Mucosa of stomach (tissue), 1 donor: ENCODE measurements around the gene NALCN.

ENCODE experiments used
- H3K27me3 ChIP-seq: one replicate; pipeline ENCODE4 v1.7.0; 2013; ENCODE audit warnings: mild to moderate bottlenecking, low read length; ENCODE audit not compliant: control insufficient read depth, insufficient read depth
- H3K36me3 ChIP-seq: one replicate; pipeline ENCODE4 v1.7.0; 2013; ENCODE audit warnings: low read length; ENCODE audit not compliant: control insufficient read depth, insufficient read depth
- H3K4me1 ChIP-seq: one replicate; pipeline ENCODE4 v1.7.0; 2013; ENCODE audit warnings: mild to moderate bottlenecking, low read length; ENCODE audit not compliant: control insufficient read depth, insufficient read depth
- H3K4me3 ChIP-seq: one replicate; pipeline ENCODE4 v1.7.0; 2013; ENCODE audit warnings: low read length
- H3K9ac ChIP-seq: one replicate; pipeline ENCODE4 v1.7.0; 2013; ENCODE audit warnings: mild to moderate bottlenecking, low read length, moderate library complexity
- H3K9me3 ChIP-seq: one replicate; pipeline ENCODE4 v1.7.0; 2013; ENCODE audit warnings: mild to moderate bottlenecking, low read length, moderate library complexity; ENCODE audit not compliant: control insufficient read depth
- donor health status: Pancreatic carcinoma.

The NALCN gene

DNA sequence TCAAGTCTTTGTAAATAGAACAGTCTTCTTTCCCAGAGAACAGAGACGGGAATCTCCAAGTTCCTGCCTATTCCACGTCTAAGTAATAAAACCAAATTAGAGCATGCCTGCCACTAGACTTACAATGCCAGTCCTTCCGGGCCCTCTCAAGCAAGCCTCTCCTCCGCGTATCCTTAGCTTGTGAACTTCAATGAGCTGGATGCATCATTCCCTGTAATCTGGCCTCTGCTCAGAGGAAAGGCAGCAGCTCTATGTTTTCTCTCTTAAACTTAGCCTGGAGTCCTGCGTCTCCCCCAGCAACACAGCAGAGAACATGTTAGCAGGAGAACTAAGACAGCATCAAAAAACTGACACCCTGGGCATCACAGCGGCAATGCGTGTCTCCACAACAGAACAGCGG, 8.2 kb downstream of the NALCN start:
- Histone ChIP-seq H3K36me3 (no peaks in the 10 kb centered on the region), H3K9me3 (no peaks in the 10 kb centered on the region), H3K4me3 (no peak overlapping the region), H3K9ac (no peak overlapping the region), H3K4me1 (no peaks in the 10 kb centered on the region), H3K27me3 (no peaks in the 10 kb centered on the region)

GRCh38 chr13:101406791-101407190, 9.5 kb downstream of the NALCN start:
- Histone ChIP-seq H3K9ac (no peak overlapping the region), H3K27me3 (no peaks in the 10 kb centered on the region), H3K4me1 (no peaks in the 10 kb centered on the region), H3K9me3 (no peaks in the 10 kb centered on the region), H3K4me3 (no peak overlapping the region), H3K36me3 (no peaks in the 10 kb centered on the region)

DNA sequence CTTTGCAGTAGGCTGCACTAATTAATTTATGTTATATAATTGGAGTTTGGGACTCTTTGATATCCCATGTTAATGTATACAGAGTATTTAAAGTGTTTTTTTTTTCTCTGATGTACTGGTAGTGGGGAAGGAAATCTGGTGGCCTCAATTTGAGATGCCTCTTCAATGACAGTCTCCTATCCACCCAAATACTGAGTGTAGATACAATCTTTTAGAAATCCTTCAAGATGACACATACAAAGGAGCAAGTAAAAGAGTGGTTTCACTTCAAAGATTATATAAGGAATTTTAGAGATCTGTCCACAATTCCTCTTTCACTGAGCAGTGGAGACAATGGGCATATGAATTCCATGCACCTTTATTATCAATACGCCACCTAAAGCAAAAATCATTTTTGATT, 15.1 kb downstream of the NALCN start:
- H3K36me3 ChIP-seq: no peaks in the 10 kb centered on the region
- H3K9ac ChIP-seq: no peak overlapping the region
- H3K4me1 ChIP-seq: no peaks in the 10 kb centered on the region
- no peaks in the 10 kb centered on the region for H3K9me3 ChIP-seq
- H3K4me3 ChIP-seq: no peak overlapping the region
- no peaks in the 10 kb centered on the region for H3K27me3 ChIP-seq

DNA sequence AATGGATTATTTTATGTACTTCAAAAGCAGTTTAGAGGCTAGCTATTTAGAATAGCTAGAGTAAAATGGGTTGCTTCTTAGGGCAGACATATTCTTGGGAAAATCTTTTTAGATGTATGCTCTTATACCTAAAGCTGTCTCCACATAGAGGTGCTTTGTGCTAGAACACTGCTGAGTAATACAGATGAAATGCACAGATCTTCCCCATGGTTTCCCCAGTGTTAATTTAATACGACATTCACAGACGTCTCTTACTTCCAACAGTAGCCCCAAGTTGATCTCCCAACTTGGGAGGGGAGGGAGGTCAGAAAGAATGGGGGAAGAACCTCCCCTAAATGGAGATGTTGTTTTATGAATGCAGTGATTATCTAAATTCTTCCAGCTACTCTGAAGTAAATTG, 16.9 kb downstream of the NALCN start:
- no peaks in the 10 kb centered on the region for H3K36me3 ChIP-seq
- H3K9ac ChIP-seq: no peak overlapping the region
- no peak overlapping the region for H3K4me3 ChIP-seq
- no peaks in the 10 kb centered on the region for H3K4me1 ChIP-seq
- no peaks in the 10 kb centered on the region for H3K27me3 ChIP-seq
- no peaks in the 10 kb centered on the region for H3K9me3 ChIP-seq

DNA sequence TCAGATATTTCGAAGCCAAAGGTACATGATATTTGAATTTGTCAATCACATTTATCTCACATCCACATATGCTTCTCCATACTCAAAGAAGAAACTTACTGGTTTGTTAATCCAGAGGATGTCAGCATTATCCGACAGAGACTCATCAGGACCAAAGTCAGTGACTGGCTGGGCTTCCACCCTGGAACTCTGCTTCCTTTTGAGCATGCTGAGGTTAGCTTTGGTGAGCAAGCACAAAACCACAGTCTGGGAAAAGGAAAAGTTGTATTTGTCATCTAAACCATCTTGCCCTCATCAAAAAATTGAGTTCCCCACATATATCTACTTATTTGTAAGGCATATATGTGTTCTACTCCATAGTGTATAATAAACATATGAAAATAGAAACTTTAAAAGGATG, 17.4 kb downstream of the NALCN start:
- H3K27me3 ChIP-seq: no peaks in the 10 kb centered on the region
- no peaks in the 10 kb centered on the region for H3K9me3 ChIP-seq
- H3K4me3 ChIP-seq: no peak overlapping the region
- H3K36me3 ChIP-seq: no peaks in the 10 kb centered on the region
- H3K9ac ChIP-seq: no peak overlapping the region
- no peaks in the 10 kb centered on the region for H3K4me1 ChIP-seq

DNA sequence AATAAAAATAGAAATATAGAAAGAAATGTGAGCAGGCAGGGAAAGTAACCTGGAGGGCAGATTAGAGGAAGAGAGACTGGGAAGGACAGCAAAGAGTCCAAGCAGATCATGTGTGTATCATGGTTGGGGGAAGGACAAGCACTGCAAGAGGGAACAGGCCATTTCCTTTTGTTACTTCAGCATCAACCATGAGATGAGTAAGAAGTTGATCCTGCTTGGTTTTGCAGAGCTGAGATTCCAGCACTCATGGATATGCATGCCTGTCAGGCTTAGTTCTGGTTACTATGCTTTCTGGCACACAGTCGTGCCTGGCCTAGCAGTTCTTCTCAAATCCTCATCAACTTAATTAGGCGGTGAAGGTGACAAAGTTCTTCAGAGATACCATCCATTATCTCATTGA, 18.1 kb downstream of the NALCN start:
- Histone ChIP-seq H3K4me3 (no peak overlapping the region), H3K4me1 (no peaks in the 10 kb centered on the region), H3K9me3 (no peaks in the 10 kb centered on the region), H3K27me3 (no peaks in the 10 kb centered on the region), H3K9ac (no peak overlapping the region), H3K36me3 (no peaks in the 10 kb centered on the region)

- no peaks in the 10 kb centered on the region for H3K4me1 ChIP-seq
- no peaks in the 10 kb centered on the region for H3K27me3 ChIP-seq
- no peaks in the 10 kb centered on the region for H3K9me3 ChIP-seq
- H3K36me3 ChIP-seq: no peaks in the 10 kb centered on the region
- H3K4me3 ChIP-seq: no peak overlapping the region
- no peak overlapping the region for H3K9ac ChIP-seq
Measured at GRCh38 chr13:101397742-101398141, 18.6 kb downstream of the NALCN start.

GRCh38 chr13:101394605-101395004, 21.7 kb downstream of the NALCN start:
- H3K36me3 ChIP-seq: no peaks in the 10 kb centered on the region
- H3K9ac ChIP-seq: no peak overlapping the region
- no peaks in the 10 kb centered on the region for H3K4me1 ChIP-seq
- no peaks in the 10 kb centered on the region for H3K27me3 ChIP-seq
- no peaks in the 10 kb centered on the region for H3K9me3 ChIP-seq
- H3K4me3 ChIP-seq: no peak overlapping the region

- Histone ChIP-seq H3K4me1 (no peaks in the 10 kb centered on the region), H3K27me3 (no peaks in the 10 kb centered on the region), H3K9ac (no peak overlapping the region), H3K4me3 (no peak overlapping the region), H3K36me3 (no peaks in the 10 kb centered on the region), H3K9me3 (no peaks in the 10 kb centered on the region)
Measured at GRCh38 chr13:101393140-101393539, 23.2 kb downstream of the NALCN start.

DNA sequence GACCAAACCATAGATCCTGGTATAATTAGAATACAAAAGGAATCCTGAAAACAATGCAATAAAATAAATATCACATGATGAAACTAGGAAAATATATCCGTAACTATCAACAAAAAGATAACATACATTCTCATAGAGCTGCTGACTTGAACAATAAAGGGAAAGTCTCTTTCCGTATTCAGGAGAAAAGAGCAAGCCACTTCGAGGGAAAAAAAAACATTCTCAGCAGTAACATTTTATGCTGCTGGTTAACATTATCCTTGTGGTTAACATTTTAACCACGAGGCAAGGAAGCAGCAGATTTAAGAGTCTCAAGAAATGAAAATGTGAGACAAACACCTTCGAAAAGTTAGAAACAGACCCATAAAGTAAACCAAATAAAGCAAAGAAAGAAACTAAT, 25.8 kb downstream of the NALCN start:
- H3K9ac ChIP-seq: no peak overlapping the region
- no peaks in the 10 kb centered on the region for H3K9me3 ChIP-seq
- H3K4me3 ChIP-seq: no peak overlapping the region

GRCh38 chr13:101384929-101385328, 31.4 kb downstream of the NALCN start:
- Histone ChIP-seq H3K9me3 (no peaks in the 10 kb centered on the region), H3K9ac (no peak overlapping the region), H3K36me3 (no peaks in the 10 kb centered on the region), H3K27me3 (no peaks in the 10 kb centered on the region), H3K4me3 (no peak overlapping the region), H3K4me1 (no peaks in the 10 kb centered on the region)

More for the DNA sequence above, 25.8 kb downstream of the NALCN start:
- H3K27me3 ChIP-seq: no peaks in the 10 kb centered on the region
- no peaks in the 10 kb centered on the region for H3K36me3 ChIP-seq
- H3K4me1 ChIP-seq: no peaks in the 10 kb centered on the region

DNA sequence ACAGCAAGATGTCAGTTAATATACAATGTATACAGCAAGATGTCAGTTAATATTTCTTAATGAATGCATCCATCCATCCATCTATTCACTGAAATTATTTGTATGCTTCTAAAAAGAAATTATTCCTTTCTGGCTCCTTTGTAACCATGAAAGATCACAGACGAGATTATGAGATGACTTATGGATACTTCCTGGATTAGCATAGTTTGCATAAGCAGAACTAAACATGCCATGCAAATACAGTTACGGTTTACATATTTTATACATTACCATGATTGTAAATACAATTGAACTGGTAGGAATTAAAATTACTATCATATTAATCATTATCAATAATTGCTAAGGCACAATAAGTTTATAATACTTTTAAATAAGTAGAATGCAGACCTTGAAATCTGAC, 32.7 kb downstream of the NALCN start:
- Histone ChIP-seq H3K4me3 (no peak overlapping the region), H3K27me3 (no peaks in the 10 kb centered on the region), H3K9ac (no peak overlapping the region), H3K36me3 (no peaks in the 10 kb centered on the region), H3K4me1 (no peaks in the 10 kb centered on the region), H3K9me3 (no peaks in the 10 kb centered on the region)

GRCh38 chr13:101382701-101383100, 33.6 kb downstream of the NALCN start:
- H3K4me3 ChIP-seq: no peak overlapping the region
- no peak overlapping the region for H3K9ac ChIP-seq
- H3K9me3 ChIP-seq: no peaks in the 10 kb centered on the region
- H3K4me1 ChIP-seq: no peaks in the 10 kb centered on the region
- H3K36me3 ChIP-seq: no peaks in the 10 kb centered on the region
- H3K27me3 ChIP-seq: no peaks in the 10 kb centered on the region
